Measurements from ENCODE around the gene TOM1L1. TPM values are rescaled to one million over a fixed set of nuclear protein-coding genes. Genes with fewer than 3 reads are reported as not detected.

TOM1L1 gene
- total RNA-seq, 6 donors from 2014 or later = 25.1 to 64.1 (median 35.1) TPM

DNA sequence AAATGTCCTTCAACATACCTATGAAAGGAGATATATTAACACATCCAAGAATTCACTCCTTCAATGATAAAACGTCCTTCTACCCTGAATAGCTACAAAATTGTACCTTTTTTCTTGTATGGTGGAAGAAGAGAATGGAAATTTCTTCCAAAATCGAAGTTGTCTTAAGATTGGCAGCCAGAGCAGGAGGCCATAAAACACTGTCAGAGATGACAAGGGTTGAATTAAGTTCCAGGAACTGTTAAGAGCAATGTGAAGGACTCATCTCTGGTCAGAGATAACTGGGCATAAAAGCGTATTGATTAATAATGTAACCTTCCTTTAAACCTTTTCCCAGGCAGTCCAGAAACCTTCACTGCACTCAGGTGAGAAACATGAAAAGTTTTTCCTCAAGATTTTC, 12.9 kb upstream of the TOM1L1 start:
- TF ChIP-seq POLR2AphosphoS5 (IDR thresholded peaks at IDR 0.05) = no peak
- TF ChIP-seq, protein P1, sequence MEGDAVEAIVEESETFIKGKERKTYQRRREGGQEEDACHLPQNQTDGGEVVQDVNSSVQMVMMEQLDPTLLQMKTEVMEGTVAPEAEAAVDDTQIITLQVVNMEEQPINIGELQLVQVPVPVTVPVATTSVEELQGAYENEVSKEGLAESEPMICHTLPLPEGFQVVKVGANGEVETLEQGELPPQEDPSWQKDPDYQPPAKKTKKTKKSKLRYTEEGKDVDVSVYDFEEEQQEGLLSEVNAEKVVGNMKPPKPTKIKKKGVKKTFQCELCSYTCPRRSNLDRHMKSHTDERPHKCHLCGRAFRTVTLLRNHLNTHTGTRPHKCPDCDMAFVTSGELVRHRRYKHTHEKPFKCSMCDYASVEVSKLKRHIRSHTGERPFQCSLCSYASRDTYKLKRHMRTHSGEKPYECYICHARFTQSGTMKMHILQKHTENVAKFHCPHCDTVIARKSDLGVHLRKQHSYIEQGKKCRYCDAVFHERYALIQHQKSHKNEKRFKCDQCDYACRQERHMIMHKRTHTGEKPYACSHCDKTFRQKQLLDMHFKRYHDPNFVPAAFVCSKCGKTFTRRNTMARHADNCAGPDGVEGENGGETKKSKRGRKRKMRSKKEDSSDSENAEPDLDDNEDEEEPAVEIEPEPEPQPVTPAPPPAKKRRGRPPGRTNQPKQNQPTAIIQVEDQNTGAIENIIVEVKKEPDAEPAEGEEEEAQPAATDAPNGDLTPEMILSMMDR (IDR thresholded peaks at IDR 0.05) = no peak
- TF ChIP-seq EP300 (IDR thresholded peaks at IDR 0.05) = no peak
- no peak for TF ChIP-seq POLR2A (IDR thresholded peaks at IDR 0.05)
- H3K4me3 ChIP-seq = no peak overlapping the region
- 67 to 77% methylated on average over 3 of the region's 3 CpGs for WGBS, 2 donors

GRCh38 chr17:54888254-54888653, 12.4 kb upstream of the TOM1L1 start:
- 70 to 81% methylated on average over 6 of the region's 6 CpGs for WGBS, 2 donors
- H3K4me3 ChIP-seq = no peak overlapping the region
- H3K36me3 ChIP-seq = no peaks in the 10 kb centered on the region
- no peak for DNase-seq
- no peak overlapping the region for H3K27ac ChIP-seq
- no peaks in the 10 kb centered on the region for H3K4me1 ChIP-seq
- H3K27me3 ChIP-seq = no peaks in the 10 kb centered on the region
- no peaks in the 10 kb centered on the region for H3K9me3 ChIP-seq
- no peak for TF ChIP-seq POLR2AphosphoS5 (IDR thresholded peaks at IDR 0.05)
- ATAC-seq (ENCODE audit: low FRiP score in 2 of 2) = no peak

More for the DNA sequence above, 12.9 kb upstream of the TOM1L1 start:
- no peak for ATAC-seq (ENCODE audit: low FRiP score in 2 of 2)
- Histone ChIP-seq H3K27ac (no peak overlapping the region), H3K36me3 (no peaks in the 10 kb centered on the region), H3K27me3 (no peaks in the 10 kb centered on the region), H3K4me1 (no peaks in the 10 kb centered on the region), H3K9me3 (no peaks in the 10 kb centered on the region)
- DNase-seq = no peak

- DNase-seq = no peak
- no peak overlapping the region for H3K27ac ChIP-seq
- TF ChIP-seq, protein P1 (IDR thresholded peaks at IDR 0.05) = no peak
- TF ChIP-seq EP300 (IDR thresholded peaks at IDR 0.05) (no peak), POLR2A (IDR thresholded peaks at IDR 0.05) (no peak), POLR2AphosphoS5 (IDR thresholded peaks at IDR 0.05) (no peak)
- no peaks in the 10 kb centered on the region for H3K9me3 ChIP-seq
- H3K4me3 ChIP-seq = no peak overlapping the region
- H3K36me3 ChIP-seq = no peaks in the 10 kb centered on the region
- H3K4me1 ChIP-seq = no peaks in the 10 kb centered on the region
- WGBS, 2 donors = 73 to 82% methylated on average over 7 of the region's 7 CpGs
- no peaks in the 10 kb centered on the region for H3K27me3 ChIP-seq
- no peak for ATAC-seq (ENCODE audit: low FRiP score in 2 of 2)
These were observed 11.7 kb upstream of the TOM1L1 start for GRCh38 chr17:54888981-54889380.

DNA sequence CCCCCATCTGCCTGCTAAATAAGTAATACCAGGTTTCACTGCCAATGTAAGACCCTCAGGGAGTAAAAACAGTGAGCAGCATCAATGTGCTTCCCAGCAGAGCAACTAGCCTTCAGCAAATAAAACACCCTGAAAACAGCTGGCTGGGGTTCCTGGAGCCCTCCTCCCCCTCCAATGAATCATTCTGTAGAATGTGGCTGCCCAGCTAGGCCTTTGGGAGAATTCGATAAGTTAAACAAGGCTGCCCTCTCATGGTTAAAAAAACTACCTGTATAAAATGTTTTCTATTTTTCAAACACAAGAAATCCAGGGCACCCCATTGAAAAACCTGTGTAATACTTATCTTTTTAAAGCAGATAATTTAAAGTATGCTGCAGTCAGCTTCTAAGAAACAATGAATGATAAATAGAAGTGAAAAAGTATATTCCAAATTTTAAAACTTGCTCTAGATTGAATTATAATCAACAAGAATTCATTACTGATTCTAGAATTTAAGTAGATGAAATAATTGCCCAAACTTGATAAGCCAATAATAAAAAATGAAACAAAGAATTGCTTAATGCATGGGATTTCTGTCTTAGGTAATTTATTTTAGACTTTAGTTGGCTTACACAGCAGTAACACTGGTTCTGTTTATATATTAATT, 9.4 kb upstream of the TOM1L1 start:
- ATAC-seq (ENCODE audit: low FRiP score in 2 of 2) (peak in 1 of 2 donors; percentile 53), DNase-seq (no peak)
- Histone ChIP-seq H3K4me1 (no peaks in the 10 kb centered on the region), H3K27me3 (no peaks in the 10 kb centered on the region), H3K27ac (no peak overlapping the region), H3K36me3 (no peaks in the 10 kb centered on the region), H3K4me3 (no peak overlapping the region), H3K9me3 (no peaks in the 10 kb centered on the region)
- no peak for TF ChIP-seq EP300 (IDR thresholded peaks at IDR 0.05)
- TF ChIP-seq, protein P1 (IDR thresholded peaks at IDR 0.05) = peak in 2 of 6 experiments; percentile 17 to 20
- WGBS, 2 donors = 6 to 10% methylated on average over 1 of the region's 1 CpG

- H3K9me3 ChIP-seq = no peaks in the 10 kb centered on the region
- no peak for ATAC-seq (ENCODE audit: low FRiP score in 2 of 2)
- TF ChIP-seq POLR2A (IDR thresholded peaks at IDR 0.05) (no peak), EP300 (IDR thresholded peaks at IDR 0.05) (no peak), POLR2AphosphoS5 (IDR thresholded peaks at IDR 0.05) (no peak)
- TF ChIP-seq, protein P1 (IDR thresholded peaks at IDR 0.05) = no peak
- H3K4me1 ChIP-seq = no peaks in the 10 kb centered on the region
- 84 to 94% methylated on average over 1 of the region's 1 CpG for WGBS, 2 donors
- no peak overlapping the region for H3K4me3 ChIP-seq
- H3K36me3 ChIP-seq = no peaks in the 10 kb centered on the region
- no peak for DNase-seq
- no peak overlapping the region for H3K27ac ChIP-seq
- no peaks in the 10 kb centered on the region for H3K27me3 ChIP-seq
These were observed 8.3 kb upstream of the TOM1L1 start for GRCh38 chr17:54892360-54892759.
